Epithelial cell of proximal tubule (primary cell): ENCODE results near the gene HIVEP1. TPM values are rescaled to one million over a fixed set of nuclear protein-coding genes. Genes with fewer than 3 reads are reported as not detected.

Experiments used
- DNase-seq: peaks from one replicate; pipeline ENCODE4 v3.0.0-alpha.2; 2011; ENCODE audit warnings: low read depth
- H3K4me3 ChIP-seq: 2 replicates; pipeline ENCODE4 v1.5.1; 2011; ENCODE audit warnings: low read depth, mild to moderate bottlenecking, low read length
- total RNA-seq: library from RNA; depleted of rRNA; stranded (reverse); fragments of >200 nt; gene quantifications from 2 replicates; pipeline ENCODE4 v1.2.3, GENCODE V29; 2015
- TF ChIP-seq, protein P1 (sequence below): conservative IDR thresholded peaks from 2 replicates; pipeline ENCODE4 v1.5.1; 2012; ENCODE audit warnings: low read depth, mild to moderate bottlenecking, low read length

Gene HIVEP1
- total RNA-seq, 1 donor from 2014 or later = 14.2 TPM

DNA sequence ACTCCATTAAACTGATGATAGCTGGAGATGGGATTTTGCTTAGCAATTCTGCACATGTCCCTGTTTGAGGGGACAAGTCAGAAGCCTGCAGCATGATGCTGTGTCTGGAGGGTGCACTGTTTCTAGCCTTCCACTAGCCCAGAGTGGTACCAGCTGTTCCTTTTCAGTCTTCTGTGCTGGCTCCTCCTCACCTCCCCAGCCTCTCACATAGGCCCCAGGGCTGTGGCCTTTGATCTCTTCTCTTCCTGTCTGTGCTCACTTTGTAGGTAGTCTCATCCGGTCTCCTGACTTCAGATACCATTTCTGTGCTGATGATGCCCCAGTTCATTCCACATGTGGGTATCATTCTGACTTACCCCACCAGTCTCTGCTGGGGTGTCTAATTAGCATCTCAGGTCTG is 126.3 kb downstream of the HIVEP1 start:
- H3K4me3 ChIP-seq = no peak overlapping the region
- TF ChIP-seq, protein P1, sequence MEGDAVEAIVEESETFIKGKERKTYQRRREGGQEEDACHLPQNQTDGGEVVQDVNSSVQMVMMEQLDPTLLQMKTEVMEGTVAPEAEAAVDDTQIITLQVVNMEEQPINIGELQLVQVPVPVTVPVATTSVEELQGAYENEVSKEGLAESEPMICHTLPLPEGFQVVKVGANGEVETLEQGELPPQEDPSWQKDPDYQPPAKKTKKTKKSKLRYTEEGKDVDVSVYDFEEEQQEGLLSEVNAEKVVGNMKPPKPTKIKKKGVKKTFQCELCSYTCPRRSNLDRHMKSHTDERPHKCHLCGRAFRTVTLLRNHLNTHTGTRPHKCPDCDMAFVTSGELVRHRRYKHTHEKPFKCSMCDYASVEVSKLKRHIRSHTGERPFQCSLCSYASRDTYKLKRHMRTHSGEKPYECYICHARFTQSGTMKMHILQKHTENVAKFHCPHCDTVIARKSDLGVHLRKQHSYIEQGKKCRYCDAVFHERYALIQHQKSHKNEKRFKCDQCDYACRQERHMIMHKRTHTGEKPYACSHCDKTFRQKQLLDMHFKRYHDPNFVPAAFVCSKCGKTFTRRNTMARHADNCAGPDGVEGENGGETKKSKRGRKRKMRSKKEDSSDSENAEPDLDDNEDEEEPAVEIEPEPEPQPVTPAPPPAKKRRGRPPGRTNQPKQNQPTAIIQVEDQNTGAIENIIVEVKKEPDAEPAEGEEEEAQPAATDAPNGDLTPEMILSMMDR = no peak
- DNase-seq = no peak

DNA sequence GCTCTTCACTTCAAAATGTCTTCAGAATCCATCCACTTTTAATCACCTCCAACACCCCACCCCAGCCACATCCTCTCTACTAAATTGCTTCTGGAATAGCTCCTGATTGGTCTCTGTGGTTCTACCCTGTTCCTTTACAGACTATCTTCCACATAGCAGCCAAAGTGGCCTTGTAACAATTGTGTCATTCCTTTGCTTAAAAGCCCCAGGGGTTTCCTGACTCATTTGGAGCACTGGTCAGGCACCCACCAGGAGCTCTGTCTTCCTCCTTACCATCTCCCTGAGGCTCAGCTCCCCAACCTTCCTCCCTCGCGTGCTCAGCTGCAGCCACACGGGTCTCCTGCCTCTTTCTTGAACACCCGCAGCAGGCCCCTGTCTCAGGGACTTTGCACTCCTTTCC is 126.8 kb downstream of the HIVEP1 start:
- TF ChIP-seq, protein P1 = no peak
- no peak overlapping the region for H3K4me3 ChIP-seq
- no peak for DNase-seq

DNA sequence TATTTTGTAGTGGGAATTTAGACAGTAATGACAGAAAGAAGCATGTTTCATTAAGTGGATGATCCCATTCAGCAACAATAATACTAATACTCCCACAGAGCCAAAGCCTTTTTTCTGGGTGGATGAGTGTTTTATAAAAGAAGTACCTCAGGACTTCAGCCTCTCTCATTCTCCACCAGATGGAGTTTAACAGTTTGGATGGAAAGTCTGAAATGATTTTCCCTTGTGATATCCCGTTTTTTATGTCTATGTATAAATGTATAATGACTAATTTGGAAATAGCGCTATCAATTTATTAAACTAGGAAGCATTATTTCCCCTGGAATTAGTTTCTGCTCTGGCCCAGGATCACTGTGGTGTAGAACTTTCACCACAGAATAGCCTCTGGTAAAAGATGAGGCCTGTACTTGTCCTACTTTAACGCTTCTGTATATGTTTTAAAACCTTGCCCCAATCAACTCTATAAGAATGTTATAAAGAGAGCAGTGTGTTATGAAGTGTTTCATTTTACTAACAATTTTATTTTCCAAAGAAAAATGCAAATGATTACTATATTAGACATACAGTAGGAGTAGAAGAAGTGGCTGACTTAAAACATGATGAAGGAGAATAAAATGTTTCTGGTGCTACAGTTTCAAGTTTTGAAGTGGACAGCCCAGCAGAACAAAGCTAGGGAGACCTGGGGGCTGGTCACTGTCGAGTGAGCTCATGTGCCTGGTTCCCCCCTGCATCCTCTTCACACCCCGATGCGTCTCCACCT is 135.6 kb downstream of the HIVEP1 start:
- H3K4me3 ChIP-seq = no peak overlapping the region
- DNase-seq = no peak
- TF ChIP-seq, protein P1 = peak; percentile 45

DNA sequence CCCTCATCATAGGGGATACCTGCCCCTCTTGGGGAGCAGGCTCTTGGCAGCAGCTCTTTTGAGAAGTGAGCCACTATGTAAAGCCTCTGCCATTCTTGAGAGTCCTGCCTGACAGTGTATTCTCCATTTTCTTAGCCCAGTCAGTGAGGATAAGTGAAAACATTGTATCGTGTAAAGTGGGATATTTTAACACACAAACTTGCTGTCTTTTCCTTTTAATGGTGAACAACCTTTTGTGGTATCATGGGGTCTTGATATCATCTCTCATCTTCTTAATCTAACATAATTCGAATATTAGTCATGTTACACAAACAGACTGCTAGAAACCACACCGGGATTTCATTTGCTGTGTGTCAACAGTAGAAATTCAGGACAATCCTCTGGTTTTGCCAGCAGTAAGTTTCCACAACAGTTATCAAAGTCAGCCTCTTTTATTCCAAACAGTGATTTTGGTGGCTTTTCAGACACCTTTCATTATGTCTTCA is 136.2 kb downstream of the HIVEP1 start:
- TF ChIP-seq, protein P1 = no peak
- no peak for DNase-seq
- H3K4me3 ChIP-seq = no peak overlapping the region

DNA sequence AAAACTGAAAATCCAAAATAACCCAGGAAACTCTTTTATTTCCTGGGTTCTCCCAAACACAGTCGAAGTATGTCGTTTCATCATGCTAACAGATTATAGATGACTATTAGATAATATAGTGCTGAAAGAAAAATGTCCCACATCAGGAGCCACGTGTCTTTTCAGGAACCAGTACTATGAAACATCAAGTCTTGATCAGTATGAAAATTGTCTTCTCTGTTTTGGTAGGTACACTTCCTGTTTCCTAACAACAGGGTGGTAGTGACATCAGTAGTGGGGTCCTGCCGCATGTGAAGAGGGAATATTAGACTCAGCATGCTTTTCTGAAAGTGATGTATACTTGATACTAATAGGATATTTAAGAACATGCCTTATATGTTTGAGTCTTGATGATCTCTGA is 136.7 kb downstream of the HIVEP1 start:
- no peak for DNase-seq
- TF ChIP-seq, protein P1 = no peak
- H3K4me3 ChIP-seq = no peak overlapping the region

DNA sequence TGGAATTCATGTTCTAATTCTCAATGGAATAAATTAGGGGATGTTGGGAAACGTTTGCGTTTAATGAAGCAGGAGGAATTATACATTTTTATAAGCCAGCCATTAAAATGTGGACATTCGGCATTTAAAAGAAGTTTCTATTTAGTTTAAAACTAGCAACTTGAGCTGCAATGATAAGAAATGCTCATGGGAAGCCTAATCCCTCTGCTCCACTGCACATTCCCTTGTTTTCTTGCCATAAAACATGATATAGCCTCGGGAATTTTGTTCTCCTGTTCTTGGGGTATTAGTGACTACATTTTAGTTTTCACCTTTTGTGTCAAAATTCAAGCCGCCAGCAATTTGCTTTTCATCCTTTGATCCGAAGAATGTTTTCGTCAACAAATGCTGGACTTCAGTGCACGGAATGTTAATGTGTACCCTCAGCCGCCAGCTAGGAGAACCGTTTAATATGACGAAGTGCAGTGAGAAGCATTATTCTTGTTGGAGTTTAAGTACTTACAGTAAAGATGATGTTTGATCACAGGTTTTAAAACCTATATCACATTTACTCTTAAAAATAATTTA is 137.9 kb downstream of the HIVEP1 start:
- no peak overlapping the region for H3K4me3 ChIP-seq
- TF ChIP-seq, protein P1 = no peak
- no peak for DNase-seq
